Measurements from ENCODE around the gene SCG5. TPM values are rescaled to one million over a fixed set of nuclear protein-coding genes. Genes with fewer than 3 reads are reported as not detected.

SCG5 gene
- total RNA-seq, 1 donor from 2014 or later = 2.2 TPM

- Mint-ChIP-seq H3K27me3 (no peaks in the 10 kb centered on the region), H3K27ac (no peak overlapping the region), H3K9me3 (no peaks in the 10 kb centered on the region), H3K36me3 (ENCODE audit: low read depth) (peaks cover 4% of the 10 kb centered on the region), H3K4me3 (no peak overlapping the region), H3K4me1 (no peaks in the 10 kb centered on the region)
- no peak for DNase-seq
- intact Hi-C loops (cut with micrococcal nuclease) = no loop called here
These were observed 30.1 kb downstream of the SCG5 start for GRCh38 chr15:32671339-32672325.

- Mint-ChIP-seq H3K36me3 (ENCODE audit: low read depth) (peaks cover 2% of the 10 kb centered on the region), H3K27me3 (no peaks in the 10 kb centered on the region), H3K9me3 (no peaks in the 10 kb centered on the region), H3K4me1 (no peaks in the 10 kb centered on the region), H3K4me3 (no peak overlapping the region), H3K27ac (no peak overlapping the region)
- no peak for DNase-seq
- intact Hi-C loops (cut with micrococcal nuclease) = no loop called here
These were observed 33.2 kb downstream of the SCG5 start for GRCh38 chr15:32674681-32675080.

GRCh38 chr15:32675466-32675865, 34.0 kb downstream of the SCG5 start:
- Mint-ChIP-seq H3K27ac (no peak overlapping the region), H3K27me3 (no peaks in the 10 kb centered on the region), H3K36me3 (ENCODE audit: low read depth) (peaks cover 4% of the 10 kb centered on the region), H3K4me3 (no peak overlapping the region), H3K4me1 (no peaks in the 10 kb centered on the region), H3K9me3 (no peaks in the 10 kb centered on the region)
- no peak for DNase-seq
- intact Hi-C loops (cut with micrococcal nuclease) = no loop called here

GRCh38 chr15:32676169-32676568, 34.7 kb downstream of the SCG5 start:
- no peaks in the 10 kb centered on the region for H3K4me1 Mint-ChIP-seq
- H3K27ac Mint-ChIP-seq = no peak overlapping the region
- DNase-seq = no peak
- peaks cover 4% of the 10 kb centered on the region for H3K36me3 Mint-ChIP-seq (ENCODE audit: low read depth)
- no peak overlapping the region for H3K4me3 Mint-ChIP-seq
- H3K9me3 Mint-ChIP-seq = no peaks in the 10 kb centered on the region
- no peaks in the 10 kb centered on the region for H3K27me3 Mint-ChIP-seq
- intact Hi-C loops (cut with micrococcal nuclease) = no loop called here

GRCh38 chr15:32677238-32677750, 35.8 kb downstream of the SCG5 start:
- Mint-ChIP-seq H3K27ac (no peak overlapping the region), H3K4me1 (no peaks in the 10 kb centered on the region), H3K9me3 (no peaks in the 10 kb centered on the region), H3K4me3 (no peak overlapping the region), H3K27me3 (no peaks in the 10 kb centered on the region), H3K36me3 (ENCODE audit: low read depth) (peaks cover 2% of the 10 kb centered on the region)
- intact Hi-C loops (cut with micrococcal nuclease) = no loop called here
- DNase-seq = no peak

GRCh38 chr15:32679298-32679690, 37.8 kb downstream of the SCG5 start:
- Mint-ChIP-seq H3K27me3 (no peaks in the 10 kb centered on the region), H3K4me1 (peaks cover 7% of the 10 kb centered on the region), H3K36me3 (ENCODE audit: low read depth) (peaks cover 6% of the 10 kb centered on the region), H3K4me3 (no peak overlapping the region), H3K27ac (no peak overlapping the region), H3K9me3 (no peaks in the 10 kb centered on the region)
- intact Hi-C loops (cut with micrococcal nuclease) = no loop called here
- DNase-seq = no peak

- H3K4me1 Mint-ChIP-seq = peaks cover 9% of the 10 kb centered on the region
- H3K9me3 Mint-ChIP-seq = no peaks in the 10 kb centered on the region
- no peak overlapping the region for H3K4me3 Mint-ChIP-seq
- no peaks in the 10 kb centered on the region for H3K27me3 Mint-ChIP-seq
- H3K36me3 Mint-ChIP-seq (ENCODE audit: low read depth) = peaks cover 10% of the 10 kb centered on the region
- intact Hi-C loops (cut with micrococcal nuclease) = no loop called here
- DNase-seq = no peak
- no peak overlapping the region for H3K27ac Mint-ChIP-seq
These were observed 41.1 kb downstream of the SCG5 start for GRCh38 chr15:32682569-32682968.

- Mint-ChIP-seq H3K36me3 (ENCODE audit: low read depth) (peaks cover 10% of the 10 kb centered on the region), H3K9me3 (no peaks in the 10 kb centered on the region), H3K27me3 (no peaks in the 10 kb centered on the region), H3K27ac (no peak overlapping the region), H3K4me3 (no peak overlapping the region), H3K4me1 (peaks cover 9% of the 10 kb centered on the region)
- DNase-seq = no peak
- intact Hi-C loops (cut with micrococcal nuclease) = no loop called here
These were observed 41.6 kb downstream of the SCG5 start for GRCh38 chr15:32682977-32683630.

GRCh38 chr15:32683906-32684584, 42.5 kb downstream of the SCG5 start:
- intact Hi-C loops (cut with micrococcal nuclease) = no loop called here
- Mint-ChIP-seq H3K27ac (no peak overlapping the region), H3K36me3 (ENCODE audit: low read depth) (peaks cover 10% of the 10 kb centered on the region), H3K4me1 (peaks cover 9% of the 10 kb centered on the region), H3K27me3 (no peaks in the 10 kb centered on the region), H3K9me3 (no peaks in the 10 kb centered on the region), H3K4me3 (no peak overlapping the region)
- no peak for DNase-seq

- intact Hi-C loops (cut with micrococcal nuclease) = no loop called here
- peaks cover 9% of the 10 kb centered on the region for H3K4me1 Mint-ChIP-seq
- no peak overlapping the region for H3K4me3 Mint-ChIP-seq
- H3K36me3 Mint-ChIP-seq (ENCODE audit: low read depth) = peaks cover 8% of the 10 kb centered on the region
- no peak for DNase-seq
- no peaks in the 10 kb centered on the region for H3K9me3 Mint-ChIP-seq
- no peaks in the 10 kb centered on the region for H3K27me3 Mint-ChIP-seq
- no peak overlapping the region for H3K27ac Mint-ChIP-seq
These were observed 44.1 kb downstream of the SCG5 start for GRCh38 chr15:32685576-32685975.

GRCh38 chr15:32687556-32687955, 46.0 kb downstream of the SCG5 start:
- peaks cover 8% of the 10 kb centered on the region for H3K36me3 Mint-ChIP-seq (ENCODE audit: low read depth)
- no peaks in the 10 kb centered on the region for H3K27me3 Mint-ChIP-seq
- DNase-seq = no peak
- H3K4me1 Mint-ChIP-seq = peaks cover 9% of the 10 kb centered on the region
- H3K4me3 Mint-ChIP-seq = no peak overlapping the region
- intact Hi-C loops (cut with micrococcal nuclease) = no loop called here
- H3K9me3 Mint-ChIP-seq = no peaks in the 10 kb centered on the region
- no peak overlapping the region for H3K27ac Mint-ChIP-seq

GRCh38 chr15:32688151-32688639, 46.7 kb downstream of the SCG5 start:
- intact Hi-C loops (cut with micrococcal nuclease) = no loop called here
- Mint-ChIP-seq H3K36me3 (ENCODE audit: low read depth) (peaks cover 8% of the 10 kb centered on the region), H3K27ac (no peak overlapping the region)

GRCh38 chr15:32690941-32691688, 49.6 kb downstream of the SCG5 start:
- intact Hi-C loops (cut with micrococcal nuclease) = no loop called here
- H3K9me3 Mint-ChIP-seq = no peaks in the 10 kb centered on the region
- H3K27me3 Mint-ChIP-seq = no peaks in the 10 kb centered on the region
- H3K36me3 Mint-ChIP-seq (ENCODE audit: low read depth) = no peaks in the 10 kb centered on the region
- no peak overlapping the region for H3K27ac Mint-ChIP-seq
- H3K4me3 Mint-ChIP-seq = no peak overlapping the region
- no peak for DNase-seq
- no peaks in the 10 kb centered on the region for H3K4me1 Mint-ChIP-seq

More at GRCh38 chr15:32688151-32688639, 46.7 kb downstream of the SCG5 start:
- no peaks in the 10 kb centered on the region for H3K27me3 Mint-ChIP-seq
- H3K9me3 Mint-ChIP-seq = no peaks in the 10 kb centered on the region
- no peak for DNase-seq
- H3K4me1 Mint-ChIP-seq = peaks cover 9% of the 10 kb centered on the region
- no peak overlapping the region for H3K4me3 Mint-ChIP-seq

Data from activated CD4-positive, alpha-beta T cell treated with anti-CD3 and anti-CD28 coated beads, Interleukin-2, amount 10 ng/mL, durations not matched to agents 24 days and 14 days (primary cell).